HG03060 (cell line): ENCODE results near the gene BCLAF1.

Experiments used
- ATAC-seq: cut with Tn5 transposase; IDR thresholded peaks from one replicate; pipeline ENCODE4 v1.9.1; 2021; ENCODE audit warnings: low read depth, moderate number of reproducible peaks; ENCODE audit not compliant: unreplicated experiment

The BCLAF1 gene

GRCh38 chr6:136209496-136209895 lies 80.2 kb downstream of the BCLAF1 start:
- ATAC-seq: no peak

GRCh38 chr6:136208783-136209182 lies 80.9 kb downstream of the BCLAF1 start:
- no peak for ATAC-seq
